GM12878 (cell line): ENCODE results near the gene NID1. TPM values are rescaled to one million over a fixed set of nuclear protein-coding genes. Genes with fewer than 3 reads are reported as not detected.
A peak's percentile ranks its signal among the peaks of the same experiment; 100 is the strongest.

Experiments used
- ATAC-seq: fragments of 200-7000 bp; cut with Tn5 transposase; 3 replicates; pipeline ENCODE4 v1.9.1; 2020; ENCODE audit warnings: mild to moderate bottlenecking, moderate library complexity
- BruUV-seq: library from RNA; stranded (reverse); fragments of 400-500 nt; replicated peaks from 2 replicates; lab custom pipeline; 2021; lab: Mats Ljungman, UMichigan
- CTCF ChIA-PET: fragments of 300-600 bp; sonication (Branson Sonifier 250); formaldehyde crosslinking; extraction: SDS; loops from one replicate; lab custom pipeline; 2021; ENCODE audit warnings: inconsistent platforms; lab: Yijun Ruan, JAX
- POLR2A ChIA-PET: fragments of 350-600 bp; formaldehyde crosslinking; extraction: SDS; loops from one replicate; lab custom pipeline; 2021; ENCODE audit warnings: inconsistent platforms; lab: Charles Lee
- RAD21 ChIA-PET: fragments of 300-600 bp; sonication (Branson Sonifier 250); formaldehyde crosslinking; loops from one replicate; lab custom pipeline; 2023; ENCODE audit warnings: antibody characterized with exemption; ENCODE audit not compliant: unreplicated experiment; lab: Charles Lee
- SMC1A ChIA-PET: fragments of 300-600 bp; sonication (Branson Sonifier 250); formaldehyde crosslinking; loops from one replicate; lab custom pipeline; 2023; ENCODE audit not compliant: unreplicated experiment, uncharacterized antibody; lab: Charles Lee
- DNase-seq: peaks from one replicate; pipeline ENCODE4 v3.0.0-alpha.2; 2011; ENCODE audit warnings: low read depth, low spot score
- FAIRE-seq: peaks from 3 replicates; lab custom pipeline; 2011; peaks lifted over from hg19 to GRCh38; lab: Jason Lieb, UNC
- H2AFZ ChIP-seq: 2 replicates; pipeline ENCODE4 v1.6.0; 2011; ENCODE audit warnings: low read depth, low read length, control low read depth; ENCODE audit not compliant: control insufficient read depth
- H3K27ac ChIP-seq: 2 replicates; pipeline ENCODE4 v1.5.1; 2011; ENCODE audit warnings: control low read depth; ENCODE audit not compliant: control insufficient read depth, insufficient read depth
- H3K27me3 ChIP-seq, 2 experiments: replicated peaks in 1 of 2; 2 replicates each; pipeline versions ENCODE4 v1.6.0 to v1.6.1; 2011; ENCODE audit warnings: low read length in 1 of 2; ENCODE audit not compliant: control insufficient read depth in 2 of 2, insufficient read depth in 2 of 2
- H3K36me3 ChIP-seq, 2 experiments: 2 replicates each; pipeline ENCODE4 v1.5.1; 2011; ENCODE audit warnings: low read length in 1 of 2; ENCODE audit not compliant: control insufficient read depth in 2 of 2, insufficient read depth in 2 of 2
- H3K4me1 ChIP-seq: 2 replicates; pipeline ENCODE4 v1.6.1; 2011; ENCODE audit warnings: mild to moderate bottlenecking, low read length, moderate library complexity, mixed read lengths; ENCODE audit not compliant: control insufficient read depth, insufficient read depth
- H3K4me2 ChIP-seq: 2 replicates; pipeline ENCODE4 v1.6.0; 2011; ENCODE audit warnings: control low read depth; ENCODE audit not compliant: control insufficient read depth, insufficient read depth
- H3K4me3 ChIP-seq: fragments of 200-600 bp; sonication (generic); 2 replicates; pipeline ENCODE4 v1.5.1; 2016
- H3K79me2 ChIP-seq: 2 replicates; pipeline ENCODE4 v1.6.0; 2011; ENCODE audit warnings: low read length; ENCODE audit not compliant: control insufficient read depth, insufficient read depth
- H3K9ac ChIP-seq: 2 replicates; pipeline ENCODE4 v1.8.0; 2011; ENCODE audit warnings: low read length, control low read depth, mixed read lengths; ENCODE audit not compliant: control insufficient read depth, insufficient read depth
- H3K9me3 ChIP-seq: replicated peaks from 3 replicates; pipeline ENCODE4 v1.5.1; 2011; ENCODE audit warnings: mild to moderate bottlenecking, low read length; ENCODE audit not compliant: control insufficient read depth, insufficient read depth
- H4K20me1 ChIP-seq: 2 replicates; pipeline ENCODE4 v1.6.0; 2011; ENCODE audit not compliant: control insufficient read depth, insufficient read depth
- ATF7 ChIP-seq: fragments of 450-650 bp; IDR thresholded peaks from 2 replicates; pipeline ENCODE4 v1.6.1; 2016; ENCODE audit warnings: low read depth, mild to moderate bottlenecking
- BMI1 ChIP-seq: fragments of 450-650 bp; IDR thresholded peaks from 2 replicates; pipeline ENCODE4 v1.6.1; 2016; ENCODE audit warnings: mild to moderate bottlenecking, moderate library complexity, borderline replicate concordance
- HDAC2 ChIP-seq: fragments of 200-600 bp; sonication (generic); IDR thresholded peaks from 2 replicates; pipeline ENCODE4 v1.6.1; 2017
- JUND ChIP-seq: IDR thresholded peaks from 2 replicates; pipeline ENCODE4 v1.6.1; 2012; ENCODE audit warnings: low read depth, mild to moderate bottlenecking, low read length, improper control_type of control experiment, moderate library complexity
- RAD51 ChIP-seq: fragments of 450-650 bp; IDR thresholded peaks from 2 replicates; pipeline ENCODE4 v1.6.1; 2016; ENCODE audit warnings: moderate library complexity, mild to moderate bottlenecking, inconsistent platforms
- SIN3A ChIP-seq: IDR thresholded peaks from 2 replicates; pipeline ENCODE4 v1.6.1; 2012; ENCODE audit warnings: low read depth, low read length, improper control_type of control experiment
- STAT3 ChIP-seq: IDR thresholded peaks from 2 replicates; pipeline ENCODE4 v1.6.1; 2011; ENCODE audit warnings: low read depth, low read length, improper control_type of control experiment
- YBX1 ChIP-seq: fragments of 450-650 bp; IDR thresholded peaks from 2 replicates; pipeline ENCODE4 v1.6.1; 2016; ENCODE audit warnings: antibody characterized with exemption
- ZNF274 ChIP-seq: IDR thresholded peaks from one replicate; pipeline ENCODE4 v1.8.0; 2011; ENCODE audit not compliant: insufficient read length, insufficient read depth
- ZNF622 ChIP-seq: fragments of 450-650 bp; IDR thresholded peaks from 2 replicates; pipeline ENCODE4 v1.6.1; 2017; ENCODE audit warnings: mild to moderate bottlenecking, inconsistent platforms
- WGBS: methylation state at CpG from one replicate; pipeline ENCODE4 v1.1.6; 2016; ENCODE audit warnings: low lambda C conversion rate; ENCODE audit not compliant: insufficient replicate concordance, insufficient coverage; ENCODE audit errors: missing lambda C conversion rate; 5-methylcytosine and 5-hydroxymethylcytosine counted together
- in situ Hi-C: fragments of 300-500 bp; cut with MboI; formaldehyde crosslinking; loops from 9 replicates; pipeline ENCODE4 v1.14.3; 2018; ENCODE audit warnings: mixed read lengths
- intact Hi-C: fragments of 100-400 bp; cut with micrococcal nuclease; formaldehyde crosslinking; loops from one replicate; pipeline ENCODE4 v1.14.2; 2022; ENCODE audit not compliant: unreplicated experiment
- polyA plus RNA-seq, 11 experiments: library from polyadenylated mRNA; depleted of rRNA in 4 of 11; unstranded in 6 of 11; stranded (reverse) in 5 of 11; fragments of >200 nt; fragmentation: Nextera tagmentation in 4 of 11; fragmentation: Illumina TruSeq in 1 of 11; extraction: Ambion mirVana in 4 of 11; extraction: Trizol in 1 of 11; gene quantifications; 1 replicate in 1 of 11; 2 replicates in 10 of 11; pipeline versions ENCODE4 v1.2.1 to v1.2.3, GENCODE V29; 2011 to 2016; ENCODE audit warnings: inconsistent platforms in 2 of 11, missing spikeins in 2 of 11, low read depth in 1 of 11
- total RNA-seq, 4 experiments: library from RNA; depleted of rRNA in 3 of 4; stranded (reverse); fragments of >200 nt in 3 of 4; fragmentation: Illumina TruSeq in 1 of 4; extraction: Trizol in 1 of 4; gene quantifications; 2 replicates each; pipeline versions ENCODE4 v1.2.1 to v1.2.3, GENCODE V29; 2013 to 2021
- TF ChIP-seq, protein P1 (sequence below): fragments of 450-650 bp; IDR thresholded peaks from 2 replicates; pipeline ENCODE4 v1.6.1; 2018; ENCODE audit warnings: mild to moderate bottlenecking, low read depth, moderate library complexity; ENCODE audit not compliant: partially characterized antibody

The NID1 gene
- total and polyA plus RNA-seq, 10 of the 15 experiments (the other 5 are each of a cell fraction or from before 2014, with no cell fraction given), result 4.2 to 25.7 (median 11.3) TPM

DNA sequence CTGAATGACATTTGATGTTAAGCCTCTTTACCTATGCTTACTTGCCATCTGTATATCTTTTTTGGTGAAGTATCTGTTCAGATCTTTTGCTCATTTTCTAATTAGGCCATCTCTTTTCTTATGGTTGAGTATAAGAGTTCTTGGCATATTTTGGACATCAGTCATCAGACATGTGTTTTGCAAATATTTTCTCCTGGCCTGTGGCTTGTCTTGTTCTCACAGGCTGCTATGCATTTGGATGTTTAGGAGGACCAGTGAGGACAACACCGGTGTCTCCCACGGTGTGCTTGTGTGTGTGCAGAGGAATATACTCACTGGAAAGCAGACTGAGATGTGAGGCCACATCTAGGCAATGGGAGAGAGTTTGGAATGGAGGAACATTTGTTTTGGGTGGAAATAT is 111.1 kb downstream of the NID1 start:
- Histone ChIP-seq H3K27me3 (no peaks in the 10 kb centered on the region), H3K27ac (peak overlapping the region; percentile 73), H4K20me1 (no peaks in the 10 kb centered on the region), H3K9ac (peak overlapping the region; percentile 16; the same call in 1 of the 2 replicates), H3K9me3 (no peaks in the 10 kb centered on the region; the same call in 2 of the 3 replicates), H3K4me3 (no peak overlapping the region), H2AFZ (no peak overlapping the region; the same call in 1 of the 2 replicates), H3K36me3 (no peaks in the 10 kb centered on the region), H3K4me1 (peaks cover 37% of the 10 kb centered on the region), H3K4me2 (peak overlapping the region; percentile 84), H3K79me2 (no peaks in the 10 kb centered on the region)
- ChIA-PET CTCF (interaction anchor here (1.0 to 11.3 kb wide), 6 partner anchors 7 to 88 kb away, joined by 3 to 106 read pairs (median 4); no protein-coding TSS in a partner anchor), RAD21 (interaction anchor here (0.7 to 3.7 kb wide), 15 partner anchors 13 to 1479 kb away, joined by 3 to 41 read pairs (median 4); partner anchors contain the start of gene LYST), SMC1A (interaction anchor here (0.7 to 13.9 kb wide), 16 partner anchors 11 to 138 kb away, joined by 3 to 131 read pairs (median 4); partner anchors contain the start of gene LYST), POLR2A (interaction anchor here (0.5 to 2.0 kb wide), 8 partner anchors 18 to 456 kb away, joined by 3 to 7 read pairs (median 6); partner anchors contain the start of gene LYST)
- intact Hi-C loops (loop anchor here (1.0 to 5.0 kb wide), 6 partner anchors 18 to 449 kb away; partner anchors contain the start of genes B3GALNT2 and LYST), in situ Hi-C loops (no loop called here)
- 100% methylated on average over 2 of the region's 2 CpGs for WGBS
- DNase-seq (no peak), FAIRE-seq (no peak), ATAC-seq (no peak)
- no TSS peak for BruUV-seq
- TF ChIP-seq HDAC2 (no peak), ATF7 (no peak), STAT3 (0 out of 2 replicates have a peak, but pooled peaks have one; percentile 7), ZNF274 (no peak)

DNA sequence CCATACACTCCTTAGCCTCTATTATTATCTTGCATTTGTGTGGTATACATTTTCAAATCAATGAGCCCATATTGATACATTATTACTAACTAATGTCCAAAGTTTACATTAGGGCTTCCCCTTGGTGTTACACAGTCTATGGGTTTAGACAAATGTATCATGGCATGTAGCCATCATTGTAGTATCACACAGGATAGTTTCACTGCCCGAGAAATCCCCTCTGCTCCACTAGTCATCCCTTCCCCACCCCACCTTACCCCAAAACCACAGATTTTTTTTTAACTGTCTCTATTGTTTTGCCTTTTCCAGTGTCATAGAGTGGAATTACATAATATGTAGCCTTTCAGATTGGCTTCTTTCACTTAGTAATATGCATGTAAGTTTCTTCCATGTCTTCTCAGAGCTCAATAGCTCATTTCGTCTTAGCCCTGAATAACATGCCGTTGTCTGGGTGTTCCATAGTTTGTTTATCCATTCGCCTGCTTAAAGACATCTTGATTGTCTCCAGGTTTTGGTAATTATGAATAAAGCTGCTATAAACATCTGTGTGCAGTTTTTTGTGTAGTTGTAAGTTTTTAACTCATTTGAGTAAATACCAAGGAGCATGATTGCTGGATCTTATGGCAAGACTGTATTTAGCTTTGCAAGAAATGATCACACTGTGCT is 111.8 kb downstream of the NID1 start:
- BruUV-seq, result no TSS peak
- DNase-seq, result peak; percentile 59
- H3K79me2 ChIP-seq, result no peaks in the 10 kb centered on the region
- RAD21 ChIA-PET, result interaction anchor here (0.8 to 3.7 kb wide), 10 partner anchors 12 to 116 kb away, joined by 3 to 41 read pairs (median 4); partner anchors contain the start of gene LYST
- no peak overlapping the region for H3K9ac ChIP-seq
- H3K27me3 ChIP-seq, result no peaks in the 10 kb centered on the region
- no peak overlapping the region for H3K4me3 ChIP-seq
- in situ Hi-C loops, result no loop called here
- SMC1A ChIA-PET, result interaction anchor here (0.8 to 13.9 kb wide), 18 partner anchors 10 to 170 kb away, joined by 3 to 131 read pairs (median 5); partner anchors contain the start of gene LYST
- peak overlapping the region; percentile 73 for H3K27ac ChIP-seq
- peak; percentile 57 for FAIRE-seq
- CTCF ChIA-PET, result interaction anchor here (1.0 to 11.3 kb wide), 5 partner anchors 13 to 110 kb away, joined by 3 to 106 read pairs (median 7); no protein-coding TSS in a partner anchor
- intact Hi-C loops, result loop anchor here (1.0 to 5.0 kb wide), 4 partner anchors 41 to 86 kb away; partner anchors contain the start of gene LYST
- H2AFZ ChIP-seq, result no peak overlapping the region; the same call in 1 of the 2 replicates
- H3K36me3 ChIP-seq, result no peaks in the 10 kb centered on the region
- no peaks in the 10 kb centered on the region; the same call in 2 of the 3 replicates for H3K9me3 ChIP-seq
- 57% methylated on average over 4 of the region's 4 CpGs for WGBS
- H3K4me1 ChIP-seq, result peaks cover 37% of the 10 kb centered on the region
- no peaks in the 10 kb centered on the region for H4K20me1 ChIP-seq
- H3K4me2 ChIP-seq, result peak overlapping the region; percentile 84
- POLR2A ChIA-PET, result interaction anchor here (0.6 to 2.0 kb wide), 4 partner anchors 19 to 455 kb away, joined by 3 to 7 read pairs (median 5); partner anchors contain the start of gene LYST
- ATAC-seq, result peak; percentile 80
- TF ChIP-seq YBX1 (no peak), ZNF622 (no peak), RAD51 (no peak), SIN3A (no peak), JUND (no peak), BMI1 (no peak)
- TF ChIP-seq, protein P1, sequence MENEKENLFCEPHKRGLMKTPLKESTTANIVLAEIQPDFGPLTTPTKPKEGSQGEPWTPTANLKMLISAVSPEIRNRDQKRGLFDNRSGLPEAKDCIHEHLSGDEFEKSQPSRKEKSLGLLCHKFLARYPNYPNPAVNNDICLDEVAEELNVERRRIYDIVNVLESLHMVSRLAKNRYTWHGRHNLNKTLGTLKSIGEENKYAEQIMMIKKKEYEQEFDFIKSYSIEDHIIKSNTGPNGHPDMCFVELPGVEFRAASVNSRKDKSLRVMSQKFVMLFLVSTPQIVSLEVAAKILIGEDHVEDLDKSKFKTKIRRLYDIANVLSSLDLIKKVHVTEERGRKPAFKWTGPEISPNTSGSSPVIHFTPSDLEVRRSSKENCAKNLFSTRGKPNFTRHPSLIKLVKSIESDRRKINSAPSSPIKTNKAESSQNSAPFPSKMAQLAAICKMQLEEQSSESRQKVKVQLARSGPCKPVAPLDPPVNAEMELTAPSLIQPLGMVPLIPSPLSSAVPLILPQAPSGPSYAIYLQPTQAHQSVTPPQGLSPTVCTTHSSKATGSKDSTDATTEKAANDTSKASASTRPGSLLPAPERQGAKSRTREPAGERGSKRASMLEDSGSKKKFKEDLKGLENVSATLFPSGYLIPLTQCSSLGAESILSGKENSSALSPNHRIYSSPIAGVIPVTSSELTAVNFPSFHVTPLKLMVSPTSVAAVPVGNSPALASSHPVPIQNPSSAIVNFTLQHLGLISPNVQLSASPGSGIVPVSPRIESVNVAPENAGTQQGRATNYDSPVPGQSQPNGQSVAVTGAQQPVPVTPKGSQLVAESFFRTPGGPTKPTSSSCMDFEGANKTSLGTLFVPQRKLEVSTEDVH, result no peak
